ENCODE data around the gene ZIK1.

DNA sequence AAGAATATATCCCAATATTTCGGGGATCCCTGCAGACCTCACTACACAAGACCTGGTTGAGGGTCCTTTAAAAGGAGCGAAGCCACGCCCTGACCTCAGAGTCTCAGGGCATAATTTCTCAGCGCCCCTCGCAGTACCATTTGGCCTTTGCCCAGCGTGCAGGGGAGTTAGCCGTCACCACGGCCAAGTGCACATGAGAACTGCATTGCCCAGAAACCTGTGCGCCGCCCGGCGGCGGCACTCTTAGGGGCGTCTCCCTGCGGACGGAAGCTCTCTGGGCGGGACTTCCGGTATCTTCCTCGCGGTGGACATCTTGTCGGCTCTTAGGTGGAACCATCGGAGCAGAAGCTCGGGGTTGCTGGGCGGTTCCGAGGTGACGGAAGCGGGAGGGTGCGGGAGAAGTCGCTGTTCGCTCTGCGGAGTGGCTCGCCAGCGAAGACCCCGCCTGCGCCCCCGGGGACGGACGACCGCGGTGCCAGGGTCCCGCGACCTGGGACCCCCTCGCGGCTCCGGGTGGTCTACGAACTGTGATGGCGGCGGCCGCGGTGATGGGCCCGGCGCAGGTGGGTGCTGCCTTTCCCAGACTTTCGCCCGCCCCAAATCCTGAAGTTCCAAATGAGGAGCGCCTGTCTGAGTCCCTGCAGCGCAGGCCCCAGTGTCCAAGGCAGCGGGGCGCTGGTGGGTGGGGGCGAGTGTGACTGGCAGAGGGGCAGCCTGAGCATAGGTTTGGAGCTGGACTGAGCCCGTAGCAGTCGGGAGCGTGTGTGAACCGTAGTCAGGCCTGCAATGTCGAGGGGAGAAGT is 30.2 kb downstream of the ZIK1 start, which contains the start of gene ZNF134:
- TF ChIP-seq, protein P1, sequence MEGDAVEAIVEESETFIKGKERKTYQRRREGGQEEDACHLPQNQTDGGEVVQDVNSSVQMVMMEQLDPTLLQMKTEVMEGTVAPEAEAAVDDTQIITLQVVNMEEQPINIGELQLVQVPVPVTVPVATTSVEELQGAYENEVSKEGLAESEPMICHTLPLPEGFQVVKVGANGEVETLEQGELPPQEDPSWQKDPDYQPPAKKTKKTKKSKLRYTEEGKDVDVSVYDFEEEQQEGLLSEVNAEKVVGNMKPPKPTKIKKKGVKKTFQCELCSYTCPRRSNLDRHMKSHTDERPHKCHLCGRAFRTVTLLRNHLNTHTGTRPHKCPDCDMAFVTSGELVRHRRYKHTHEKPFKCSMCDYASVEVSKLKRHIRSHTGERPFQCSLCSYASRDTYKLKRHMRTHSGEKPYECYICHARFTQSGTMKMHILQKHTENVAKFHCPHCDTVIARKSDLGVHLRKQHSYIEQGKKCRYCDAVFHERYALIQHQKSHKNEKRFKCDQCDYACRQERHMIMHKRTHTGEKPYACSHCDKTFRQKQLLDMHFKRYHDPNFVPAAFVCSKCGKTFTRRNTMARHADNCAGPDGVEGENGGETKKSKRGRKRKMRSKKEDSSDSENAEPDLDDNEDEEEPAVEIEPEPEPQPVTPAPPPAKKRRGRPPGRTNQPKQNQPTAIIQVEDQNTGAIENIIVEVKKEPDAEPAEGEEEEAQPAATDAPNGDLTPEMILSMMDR (IDR thresholded peaks at IDR 0.05; ENCODE audit: control extremely low read depth in 1 of 3, insufficient read depth in 1 of 3, low read depth in 1 of 3, low read length in 3 of 3) = no peak
- TF ChIP-seq ZNF274 (IDR thresholded peaks at IDR 0.05; ENCODE audit: borderline replicate concordance, extremely low read depth, low read length) (no peak), EZH2 (IDR thresholded peaks at IDR 0.05; ENCODE audit: low read depth, low read length, severe bottlenecking) (no peak), TAF1 (IDR thresholded peaks at IDR 0.05; ENCODE audit: low read depth, low read length) (peak; percentile 88), EP300 (IDR thresholded peaks at IDR 0.05; ENCODE audit: borderline replicate concordance in 1 of 2, low read depth in 2 of 2, low read length in 2 of 2) (no peak), RAD21 (IDR thresholded peaks at IDR 0.05 in 1 of 2, conservative IDR thresholded peaks at IDR 0.05 in 1 of 2; ENCODE audit: low read depth in 2 of 2, low read length in 2 of 2) (0 out of 4 replicates have a peak, but pooled peaks of 1 of the 2 experiments have one; percentile 2), EGR1 (IDR thresholded peaks at IDR 0.05; ENCODE audit: borderline replicate concordance, low read depth, low read length) (no peak), SP1 (IDR thresholded peaks at IDR 0.05; ENCODE audit: low read depth, low read length) (peak; percentile 76; the same call in 1 of the 2 replicates), SRF (IDR thresholded peaks at IDR 0.05; ENCODE audit: low read depth, low read length) (no peak)
- TF ChIP-seq, protein P2, sequence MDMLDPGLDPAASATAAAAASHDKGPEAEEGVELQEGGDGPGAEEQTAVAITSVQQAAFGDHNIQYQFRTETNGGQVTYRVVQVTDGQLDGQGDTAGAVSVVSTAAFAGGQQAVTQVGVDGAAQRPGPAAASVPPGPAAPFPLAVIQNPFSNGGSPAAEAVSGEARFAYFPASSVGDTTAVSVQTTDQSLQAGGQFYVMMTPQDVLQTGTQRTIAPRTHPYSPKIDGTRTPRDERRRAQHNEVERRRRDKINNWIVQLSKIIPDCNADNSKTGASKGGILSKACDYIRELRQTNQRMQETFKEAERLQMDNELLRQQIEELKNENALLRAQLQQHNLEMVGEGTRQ (IDR thresholded peaks at IDR 0.05; ENCODE audit: low read length) = no peak
- TF ChIP-seq, protein P3, sequence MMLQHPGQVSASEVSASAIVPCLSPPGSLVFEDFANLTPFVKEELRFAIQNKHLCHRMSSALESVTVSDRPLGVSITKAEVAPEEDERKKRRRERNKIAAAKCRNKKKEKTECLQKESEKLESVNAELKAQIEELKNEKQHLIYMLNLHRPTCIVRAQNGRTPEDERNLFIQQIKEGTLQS (IDR thresholded peaks at IDR 0.05; ENCODE audit: insufficient read depth, low read depth, low read length) = no peak

All from H1 (cell line).